Parathyroid adenoma (tissue), 2 donors: ENCODE results near the gene GNAT2.
A peak's percentile ranks its signal among the peaks of the same experiment; 100 is the strongest.

ENCODE experiments used
- H2AFZ ChIP-seq: fragments of 300-600 bp; sonication (generic); one replicate; pipeline ENCODE4 v1.7.0; 2017; ENCODE audit warnings: antibody characterized with exemption, mild to moderate bottlenecking
- H3K27ac ChIP-seq: fragments of 300-600 bp; sonication (generic); one replicate; pipeline ENCODE4 v1.7.0; 2017
- H3K27me3 ChIP-seq: fragments of 300-600 bp; sonication (generic); one replicate; pipeline ENCODE4 v1.7.0; 2017; ENCODE audit warnings: low read length; ENCODE audit not compliant: control insufficient read depth, insufficient read depth
- H3K36me3 ChIP-seq: fragments of 300-600 bp; sonication (generic); one replicate; pipeline ENCODE4 v1.7.0; 2017; ENCODE audit warnings: low read length; ENCODE audit not compliant: control insufficient read depth, insufficient read depth
- H3K4me1 ChIP-seq: fragments of 300-600 bp; sonication (generic); one replicate; pipeline ENCODE4 v1.7.0; 2017; ENCODE audit warnings: control low read depth
- H3K4me2 ChIP-seq: fragments of 300-600 bp; sonication (generic); one replicate; pipeline ENCODE4 v1.7.0; 2017; ENCODE audit warnings: low read length
- H3K4me3 ChIP-seq: fragments of 300-600 bp; sonication (generic); one replicate; pipeline ENCODE4 v1.7.0; 2017; ENCODE audit warnings: low read depth, low read length
- H3K79me2 ChIP-seq: fragments of 300-600 bp; sonication (generic); one replicate; pipeline ENCODE4 v1.7.0; 2017; ENCODE audit warnings: control low read depth
- H3K9ac ChIP-seq: fragments of 300-600 bp; sonication (generic); one replicate; pipeline ENCODE4 v1.7.0; 2017; ENCODE audit warnings: mild to moderate bottlenecking
- H3K9me3 ChIP-seq: fragments of 300-600 bp; sonication (generic); one replicate; pipeline ENCODE4 v1.7.0; 2017; ENCODE audit warnings: low read length; ENCODE audit not compliant: control insufficient read depth
- CTCF ChIP-seq: fragments of 300-600 bp; sonication (generic); IDR thresholded peaks from one replicate; pipeline ENCODE4 v1.7.0; 2017; ENCODE audit warnings: antibody characterized with exemption, mild to moderate bottlenecking
- donor health status: primary hyperparathyroidism.

Gene GNAT2

GRCh38 chr1:109652402-109652801 lies 33.0 kb upstream of the GNAT2 start:
- Histone ChIP-seq H3K4me1 (no peaks in the 10 kb centered on the region), H3K79me2 (no peaks in the 10 kb centered on the region), H3K36me3 (no peaks in the 10 kb centered on the region), H3K9me3 (no peaks in the 10 kb centered on the region), H3K9ac (no peak overlapping the region), H3K27ac (no peak overlapping the region), H3K4me3 (no peak overlapping the region), H3K4me2 (no peak overlapping the region), H3K27me3 (no peaks in the 10 kb centered on the region), H2AFZ (no peak overlapping the region)
- no peak for TF ChIP-seq CTCF

- H3K79me2 ChIP-seq = no peaks in the 10 kb centered on the region
- H3K4me3 ChIP-seq = no peak overlapping the region
- no peak overlapping the region for H2AFZ ChIP-seq
- no peaks in the 10 kb centered on the region for H3K27me3 ChIP-seq
- H3K9ac ChIP-seq = no peak overlapping the region
- no peaks in the 10 kb centered on the region for H3K4me1 ChIP-seq
- H3K9me3 ChIP-seq = no peaks in the 10 kb centered on the region
- H3K36me3 ChIP-seq = no peaks in the 10 kb centered on the region
- no peak overlapping the region for H3K4me2 ChIP-seq
- no peak overlapping the region for H3K27ac ChIP-seq
- TF ChIP-seq CTCF = no peak
Observed at GRCh38 chr1:109650609-109651008, 31.2 kb upstream of the GNAT2 start.

- Histone ChIP-seq H3K27ac (no peak overlapping the region), H3K27me3 (no peaks in the 10 kb centered on the region), H3K9ac (no peak overlapping the region)
Observed at GRCh38 chr1:109649491-109649914, 30.1 kb upstream of the GNAT2 start.

GRCh38 chr1:109644670-109645069 lies 25.3 kb upstream of the GNAT2 start:
- H3K9ac ChIP-seq = no peak overlapping the region
- H3K4me1 ChIP-seq = no peaks in the 10 kb centered on the region
- H3K36me3 ChIP-seq = no peaks in the 10 kb centered on the region
- peak overlapping the region; percentile 6 for H3K27ac ChIP-seq
- no peak for TF ChIP-seq CTCF
- H2AFZ ChIP-seq = no peak overlapping the region
- H3K9me3 ChIP-seq = no peaks in the 10 kb centered on the region
- peak overlapping the region; percentile 53 for H3K4me2 ChIP-seq
- no peaks in the 10 kb centered on the region for H3K79me2 ChIP-seq
- H3K27me3 ChIP-seq = no peaks in the 10 kb centered on the region
- H3K4me3 ChIP-seq = no peak overlapping the region

More at GRCh38 chr1:109649491-109649914, 30.1 kb upstream of the GNAT2 start:
- H3K9me3 ChIP-seq = no peaks in the 10 kb centered on the region
- H3K4me2 ChIP-seq = no peak overlapping the region
- peak overlapping the region; percentile 6 for H2AFZ ChIP-seq
- peak; percentile 31 for TF ChIP-seq CTCF
- no peak overlapping the region for H3K4me3 ChIP-seq
- no peaks in the 10 kb centered on the region for H3K4me1 ChIP-seq
- H3K79me2 ChIP-seq = no peaks in the 10 kb centered on the region
- H3K36me3 ChIP-seq = no peaks in the 10 kb centered on the region

- no peaks in the 10 kb centered on the region for H3K79me2 ChIP-seq
- H3K4me2 ChIP-seq = no peak overlapping the region
- H3K27ac ChIP-seq = no peak overlapping the region
- no peaks in the 10 kb centered on the region for H3K4me1 ChIP-seq
- H3K36me3 ChIP-seq = no peaks in the 10 kb centered on the region
- no peak overlapping the region for H3K9ac ChIP-seq
- no peaks in the 10 kb centered on the region for H3K27me3 ChIP-seq
- peak overlapping the region; percentile 69 for H2AFZ ChIP-seq
- H3K9me3 ChIP-seq = no peaks in the 10 kb centered on the region
- TF ChIP-seq CTCF = peak; percentile 61
- no peak overlapping the region for H3K4me3 ChIP-seq
Observed at GRCh38 chr1:109643385-109644230, 24.2 kb upstream of the GNAT2 start.
